GM03348 (cell line): ENCODE measurements around the gene CYB5R3.
"Not testable (repeated sequence)": the region's sequence is repeated elsewhere in the genome, so short reads cannot be mapped to it uniquely, and the experiment has no call there.

Experiments used
- DNase-seq: peaks from one replicate; pipeline ENCODE4 v3.0.0; 2012; ENCODE audit warnings: low spot score

CYB5R3 gene

GRCh38 chr22:42596863-42597530 is 52.2 kb downstream of the CYB5R3 start:
- no peak for DNase-seq

- DNase-seq, result no peak
Measured at GRCh38 chr22:42596336-42596735, 52.9 kb downstream of the CYB5R3 start.

- DNase-seq, result no peak
Measured at GRCh38 chr22:42595434-42595833, 53.8 kb downstream of the CYB5R3 start.

- no peak for DNase-seq
Measured at GRCh38 chr22:42591987-42592386, 57.2 kb downstream of the CYB5R3 start.

- no peak for DNase-seq
Measured at GRCh38 chr22:42587588-42588175, 61.5 kb downstream of the CYB5R3 start.

- no peak for DNase-seq
Measured at GRCh38 chr22:42586381-42586780, 62.8 kb downstream of the CYB5R3 start.

GRCh38 chr22:42585096-42585495 is 64.1 kb downstream of the CYB5R3 start:
- no peak for DNase-seq

- no peak for DNase-seq
Measured at GRCh38 chr22:42584364-42584940, 64.7 kb downstream of the CYB5R3 start.

- no peak for DNase-seq
Measured at GRCh38 chr22:42582987-42583386, 66.2 kb downstream of the CYB5R3 start.

GRCh38 chr22:42581762-42582716 is 67.2 kb downstream of the CYB5R3 start:
- DNase-seq, result peak; percentile 93

- DNase-seq, result not testable (repeated sequence)
Measured at GRCh38 chr22:42581194-42581761, 67.9 kb downstream of the CYB5R3 start.

GRCh38 chr22:42580040-42580439 is 69.2 kb downstream of the CYB5R3 start:
- not testable (repeated sequence) for DNase-seq

- DNase-seq, result no peak
Measured at GRCh38 chr22:42577623-42578240, 71.5 kb downstream of the CYB5R3 start.

- not testable (repeated sequence) for DNase-seq
Measured at GRCh38 chr22:42577141-42577540, 72.1 kb downstream of the CYB5R3 start.

- not testable (repeated sequence) for DNase-seq
Measured at GRCh38 chr22:42575996-42576574, 73.1 kb downstream of the CYB5R3 start.

GRCh38 chr22:42574468-42574867 is 74.7 kb downstream of the CYB5R3 start:
- DNase-seq, result not testable (repeated sequence)

GRCh38 chr22:42574046-42574445 is 75.1 kb downstream of the CYB5R3 start:
- not testable (repeated sequence) for DNase-seq

- DNase-seq, result not testable (repeated sequence)
Measured at GRCh38 chr22:42571068-42571467, 78.1 kb downstream of the CYB5R3 start.

- not testable (repeated sequence) for DNase-seq
Measured at GRCh38 chr22:42570580-42570979, 78.6 kb downstream of the CYB5R3 start.

GRCh38 chr22:42567950-42568349 is 81.2 kb downstream of the CYB5R3 start:
- DNase-seq, result not testable (repeated sequence)
